IPS DF 4.7 (cell line): ENCODE results near the gene SH3BP2.

Experiments
- DNase-seq: peaks from one replicate; pipeline ENCODE4 v3.0.0-alpha.2; 2013; ENCODE audit warnings: low spot score; ENCODE audit errors: extremely low read depth

SH3BP2 gene, protein sequence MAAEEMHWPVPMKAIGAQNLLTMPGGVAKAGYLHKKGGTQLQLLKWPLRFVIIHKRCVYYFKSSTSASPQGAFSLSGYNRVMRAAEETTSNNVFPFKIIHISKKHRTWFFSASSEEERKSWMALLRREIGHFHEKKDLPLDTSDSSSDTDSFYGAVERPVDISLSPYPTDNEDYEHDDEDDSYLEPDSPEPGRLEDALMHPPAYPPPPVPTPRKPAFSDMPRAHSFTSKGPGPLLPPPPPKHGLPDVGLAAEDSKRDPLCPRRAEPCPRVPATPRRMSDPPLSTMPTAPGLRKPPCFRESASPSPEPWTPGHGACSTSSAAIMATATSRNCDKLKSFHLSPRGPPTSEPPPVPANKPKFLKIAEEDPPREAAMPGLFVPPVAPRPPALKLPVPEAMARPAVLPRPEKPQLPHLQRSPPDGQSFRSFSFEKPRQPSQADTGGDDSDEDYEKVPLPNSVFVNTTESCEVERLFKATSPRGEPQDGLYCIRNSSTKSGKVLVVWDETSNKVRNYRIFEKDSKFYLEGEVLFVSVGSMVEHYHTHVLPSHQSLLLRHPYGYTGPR

DNA sequence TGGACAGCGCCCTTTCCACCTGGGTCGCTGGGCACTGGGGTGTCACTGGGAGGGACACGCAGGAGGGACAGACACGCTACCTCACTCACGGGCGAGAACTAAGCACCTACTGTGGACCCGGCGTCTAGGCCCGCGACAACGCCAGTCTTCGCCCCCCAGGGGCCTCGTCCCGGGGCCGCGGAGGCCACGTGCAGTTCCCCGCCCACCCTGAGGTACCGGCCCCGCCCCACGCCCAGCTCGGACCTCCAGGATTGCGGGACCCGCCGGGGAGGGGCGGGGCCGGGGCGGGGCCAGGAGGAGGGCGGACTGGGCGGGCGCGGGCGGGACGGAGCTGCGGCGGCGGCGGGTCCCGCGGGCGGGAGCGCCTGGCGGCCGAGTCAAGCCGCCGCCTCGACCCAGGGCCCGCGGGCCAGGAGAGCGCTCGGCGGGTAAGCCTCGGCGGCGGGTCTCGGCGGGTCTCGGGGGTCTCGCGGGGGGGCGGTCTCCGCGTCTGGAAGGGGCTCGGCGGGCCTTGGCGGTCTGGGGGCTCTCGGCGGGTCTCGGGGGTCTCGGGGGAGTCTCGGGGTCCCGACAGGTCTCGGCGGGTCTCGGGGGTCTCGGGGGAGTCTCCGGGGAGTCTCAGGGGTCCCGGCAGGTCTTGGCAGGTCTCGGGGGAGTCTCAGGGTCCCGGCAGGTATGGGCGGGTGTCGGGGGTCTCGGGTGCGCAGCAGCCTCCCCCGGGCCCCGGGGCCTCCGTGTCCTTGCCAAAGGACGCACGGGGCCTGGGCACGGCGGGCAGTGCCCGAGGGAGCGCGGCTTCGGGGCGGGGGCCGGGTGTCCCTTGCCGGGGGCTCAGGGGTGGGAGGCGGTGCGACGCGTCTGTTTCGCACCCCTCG is at the start of gene SH3BP2:
SH3BP2 (plus strand) TSS at position 375 of the 875 bp plus-strand sequence. CDS start 27,533 bp downstream, outside the sequence.
- no peak for DNase-seq

DNA sequence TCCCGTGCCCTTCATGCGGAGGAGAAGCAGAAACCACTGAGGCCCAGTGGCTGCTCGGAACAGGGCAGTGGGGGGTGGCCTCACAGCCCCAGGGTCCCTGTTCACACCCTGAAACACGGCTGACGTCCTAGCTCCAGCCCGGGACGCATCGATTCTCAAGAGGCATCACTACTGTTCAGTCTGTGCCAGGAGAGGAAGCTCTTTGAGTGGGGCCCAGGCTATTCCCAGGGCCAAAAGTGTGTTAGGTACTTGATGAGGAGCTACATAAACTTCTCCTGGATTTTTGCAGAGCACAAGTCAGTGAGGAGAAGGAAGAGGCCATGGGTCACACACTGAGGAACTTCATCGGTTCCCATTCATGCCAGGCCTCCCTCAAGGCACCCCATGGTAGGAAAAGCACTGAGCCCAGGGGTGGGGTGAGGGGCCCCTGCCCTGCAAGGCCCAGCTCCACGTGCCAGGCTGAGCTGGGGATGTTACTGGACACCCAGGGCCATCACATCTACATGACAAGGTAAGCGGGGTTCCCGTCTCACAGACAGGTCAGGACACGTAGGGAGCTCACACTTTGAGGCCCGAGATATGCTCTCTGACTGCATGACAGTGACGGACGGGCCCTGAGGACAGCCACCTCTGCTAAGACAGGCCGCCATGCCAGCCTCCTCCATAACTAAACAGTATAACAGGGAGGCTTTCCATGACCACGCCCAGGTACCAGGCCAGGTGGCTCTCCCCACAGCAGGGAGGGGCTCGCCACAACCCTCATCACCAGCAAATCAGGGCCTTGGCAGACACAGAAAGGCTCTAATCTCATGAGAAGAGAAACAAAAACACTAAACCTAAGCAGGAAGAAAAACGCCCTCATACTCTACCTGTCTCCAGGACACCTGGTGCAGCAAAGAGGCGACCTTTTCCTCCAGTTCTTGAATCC is 49.1 kb upstream of the SH3BP2 start:
- no peak for DNase-seq

DNA sequence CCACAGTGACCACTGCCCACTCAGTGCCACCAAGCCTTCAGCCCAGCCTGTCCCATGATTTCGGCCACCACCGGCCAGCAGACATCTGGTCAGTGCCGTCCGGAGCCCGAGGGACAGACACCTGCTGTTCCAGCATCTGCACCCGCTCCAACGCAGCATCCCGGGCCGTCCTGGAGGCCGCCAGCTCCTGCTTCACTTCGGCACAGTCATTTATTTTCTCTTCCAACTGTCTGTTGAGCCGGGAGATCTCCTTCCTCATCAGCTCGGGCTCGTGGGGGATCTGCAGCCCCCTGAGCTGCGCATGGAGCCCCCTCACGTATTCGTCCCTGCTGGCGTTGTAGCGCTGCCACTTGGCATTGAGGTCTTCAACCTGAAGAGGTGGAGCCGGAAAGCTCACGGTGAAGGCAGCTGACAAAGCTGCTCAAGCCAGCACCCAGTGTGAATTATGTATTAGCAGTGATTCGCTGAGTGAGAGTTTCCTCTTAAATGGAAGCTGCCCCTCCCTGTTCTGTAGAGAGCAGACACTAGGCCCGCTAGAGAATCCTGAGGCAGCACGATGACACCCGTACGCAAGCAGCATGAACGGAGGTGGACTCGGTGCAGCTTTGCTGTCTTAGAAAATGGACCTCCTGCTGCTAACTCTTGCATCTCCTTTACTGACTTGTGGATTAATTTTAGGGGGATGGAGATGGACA is 48.2 kb upstream of the SH3BP2 start:
- no peak for DNase-seq

DNA sequence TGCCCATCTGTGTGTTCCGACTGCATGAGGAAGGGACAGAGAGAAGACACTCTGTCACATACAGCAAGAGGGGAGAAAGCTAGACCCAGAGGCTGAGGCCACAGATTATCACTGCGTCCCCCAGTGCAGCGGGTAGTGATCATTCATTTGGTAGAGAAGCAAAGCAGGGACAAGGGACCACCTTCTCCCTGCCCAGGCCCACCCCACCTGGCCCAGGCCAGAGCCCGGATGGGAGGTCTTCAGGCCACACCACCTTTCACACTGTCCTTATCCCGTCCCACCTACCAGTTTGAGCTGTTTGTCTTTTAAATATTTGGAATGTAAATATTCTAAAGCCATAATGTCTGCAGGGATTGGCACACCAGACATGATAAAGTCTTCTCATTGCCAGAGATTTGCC is 47.4 kb upstream of the SH3BP2 start:
- DNase-seq, result no peak

DNA sequence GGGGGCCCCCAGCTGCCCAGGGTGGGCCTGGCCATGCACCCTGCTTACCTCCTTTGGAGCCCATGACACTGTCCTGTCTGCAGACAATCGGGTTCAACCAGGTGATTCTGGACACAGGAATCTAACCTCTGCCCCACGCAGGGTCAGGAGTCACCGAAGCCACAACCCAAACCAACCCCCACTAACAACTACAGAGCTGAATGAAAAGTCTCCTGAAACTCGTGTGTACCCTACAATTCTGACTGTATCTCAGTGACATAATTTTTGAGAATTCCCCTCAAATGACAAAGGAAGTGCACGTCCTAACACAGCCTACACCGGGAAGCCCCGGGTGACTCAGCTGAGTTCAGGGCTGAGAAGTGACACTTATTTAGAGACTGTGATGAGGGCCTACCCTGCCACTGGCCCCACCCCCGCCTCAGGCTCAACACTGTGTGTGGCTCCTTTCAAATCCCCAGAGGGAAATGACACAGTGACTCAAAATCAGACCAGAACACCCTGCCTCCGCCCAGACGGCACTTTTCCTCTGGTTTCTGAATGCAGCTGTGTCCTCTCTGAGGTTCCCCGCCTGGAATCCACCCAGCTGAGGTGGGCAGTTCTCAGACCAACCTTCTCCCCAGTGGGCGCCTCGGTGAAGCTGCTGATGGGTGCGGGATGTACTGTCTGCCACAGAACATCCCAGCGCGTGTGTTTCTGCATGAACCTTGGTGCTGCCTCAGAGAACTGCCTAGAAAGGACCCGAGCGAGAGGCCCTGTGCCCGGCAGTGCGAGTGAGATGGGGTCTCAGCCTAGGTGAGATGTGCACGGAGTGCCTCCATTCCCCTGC is 46.7 kb upstream of the SH3BP2 start:
- no peak for DNase-seq

DNA sequence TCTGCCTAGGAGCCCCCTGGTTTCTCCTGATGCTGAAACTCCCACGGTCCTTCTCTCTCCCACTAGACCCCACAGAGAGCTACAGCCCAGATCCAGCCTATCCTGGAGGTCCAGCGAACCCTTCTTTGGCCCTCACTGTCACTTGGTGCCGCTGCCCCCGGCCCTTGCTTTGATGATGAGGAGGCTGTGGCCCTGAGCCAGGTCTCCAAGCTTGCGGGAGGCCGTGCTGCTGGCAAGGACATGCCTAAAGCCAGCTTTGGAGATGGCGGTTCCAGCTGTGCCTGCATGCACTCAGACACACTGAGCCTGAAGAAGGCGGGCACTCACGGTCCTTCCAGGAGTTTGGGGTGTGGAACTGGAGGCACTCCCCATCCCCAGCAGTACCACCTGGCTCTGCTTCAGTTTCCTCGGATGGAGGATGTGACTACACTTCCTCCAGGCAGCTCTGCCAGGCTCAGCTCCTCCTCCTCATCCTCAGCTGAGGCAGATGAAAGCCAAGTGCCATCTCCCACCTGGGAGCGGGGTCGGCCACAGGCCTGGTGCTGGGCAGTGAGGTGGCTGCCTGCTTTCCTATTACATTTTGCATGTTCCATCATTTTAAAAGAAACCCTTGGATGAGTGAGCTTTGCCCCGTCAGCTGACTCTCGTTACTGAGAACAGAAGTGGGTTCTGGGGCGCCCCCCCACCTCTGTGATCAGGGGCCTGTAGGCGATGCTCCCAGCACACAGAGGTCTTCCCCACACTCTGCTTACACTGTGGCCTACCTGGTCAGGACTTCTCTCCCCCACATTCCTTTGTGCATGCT is 45.8 kb upstream of the SH3BP2 start:
- no peak for DNase-seq

DNA sequence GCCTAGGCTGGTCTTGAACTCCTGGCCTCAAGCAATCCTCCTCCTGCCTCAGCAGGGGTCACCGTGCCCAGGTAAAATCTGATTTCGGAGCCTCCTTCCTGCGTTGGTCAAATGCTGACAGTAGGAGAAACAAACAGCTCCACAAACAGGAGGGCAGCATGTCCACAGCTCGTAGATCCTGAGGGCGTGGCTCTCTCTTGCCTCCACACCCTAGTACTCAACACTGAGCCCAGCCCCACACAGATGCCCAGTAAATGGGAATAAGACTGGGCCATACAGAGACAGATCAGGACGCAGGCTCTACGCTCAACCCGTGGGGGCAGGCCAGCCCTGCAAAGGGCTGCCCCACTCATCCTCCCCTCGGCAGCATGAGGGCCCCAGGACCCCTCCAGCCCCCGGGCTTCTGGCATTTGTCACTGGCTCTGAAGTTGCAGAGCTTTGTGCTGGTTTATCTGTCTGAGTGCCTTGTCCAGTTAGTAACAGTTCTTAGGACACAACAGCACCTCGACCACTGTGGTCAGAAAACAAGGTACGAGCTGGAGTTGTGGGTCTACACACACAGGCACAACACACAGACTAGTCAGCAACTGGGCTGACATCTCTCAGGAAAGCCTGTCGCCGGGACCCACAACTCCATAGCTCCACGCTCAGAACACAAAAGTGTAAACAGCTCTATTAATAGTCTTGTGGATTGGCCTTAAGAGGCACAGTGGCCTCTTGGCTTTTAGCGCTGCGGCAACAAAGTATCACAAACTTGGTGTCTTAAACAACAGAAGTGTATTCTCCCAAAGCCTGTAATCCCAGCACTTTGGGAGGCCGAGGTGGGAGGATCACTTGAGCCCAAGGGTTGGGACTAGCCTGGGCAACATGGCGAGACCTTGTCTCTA is 41.9 kb upstream of the SH3BP2 start:
- no peak for DNase-seq

DNA sequence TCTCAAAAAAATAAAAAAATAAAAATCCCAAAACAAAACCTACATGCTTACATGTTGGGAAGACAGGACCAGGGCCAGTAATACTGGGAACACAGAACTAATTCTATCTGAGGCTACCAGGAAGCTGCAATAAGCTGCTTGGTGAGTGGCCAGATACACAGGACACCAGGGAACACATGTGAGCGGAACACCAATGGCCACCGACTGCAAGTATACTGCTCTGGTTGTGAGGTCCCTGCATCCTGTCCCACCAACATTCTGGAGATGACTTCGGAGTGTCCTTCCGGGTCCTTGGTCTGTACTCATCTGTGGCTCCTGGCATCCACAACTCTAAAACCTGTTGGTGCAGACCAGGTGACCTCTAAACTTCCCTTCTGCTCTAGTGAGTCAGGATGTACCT is 39.4 kb upstream of the SH3BP2 start:
- DNase-seq, result no peak

DNA sequence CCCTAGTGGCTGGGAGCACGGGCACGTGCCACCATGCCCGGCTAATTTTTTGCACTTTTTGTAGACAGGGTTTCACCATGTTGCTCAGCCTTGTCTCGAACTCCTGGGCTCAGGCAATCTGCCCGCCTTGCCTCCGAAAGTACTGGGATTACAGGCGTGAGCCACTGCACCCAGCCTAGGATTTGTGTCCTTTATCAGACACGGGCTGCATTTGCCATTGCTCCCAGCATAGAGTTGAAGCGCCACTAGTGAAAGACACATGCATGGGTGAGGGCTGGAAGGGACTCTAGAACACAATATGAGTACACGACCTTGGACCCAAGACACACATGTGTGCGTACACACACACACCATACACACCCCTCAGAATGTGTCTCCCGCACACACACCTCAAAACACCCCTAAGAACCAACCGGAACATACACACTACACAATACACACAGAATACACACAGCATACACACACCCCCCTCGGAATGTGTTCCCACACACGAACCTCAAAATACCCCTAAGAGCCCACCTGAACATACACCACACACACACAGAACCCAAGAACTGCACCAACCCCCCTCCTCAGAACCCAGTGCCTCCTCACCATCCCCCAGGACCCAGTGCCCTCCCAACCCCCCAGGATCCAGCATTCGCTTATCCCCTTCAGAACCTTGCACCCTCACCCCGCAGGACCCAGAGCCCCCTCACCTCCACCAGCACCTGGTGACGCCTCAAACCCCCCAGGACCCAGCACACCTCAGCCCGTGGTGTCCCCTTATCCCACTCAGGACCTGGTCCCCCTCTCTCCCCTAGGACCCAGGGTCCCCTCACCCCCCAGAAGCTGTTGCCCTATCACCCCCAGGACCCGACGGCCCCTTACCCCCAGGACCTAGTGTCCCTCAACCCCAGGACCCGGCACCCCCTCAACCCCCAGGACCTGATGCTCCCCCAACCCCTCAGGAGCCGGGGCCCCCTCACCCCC is 37.8 kb upstream of the SH3BP2 start:
- DNase-seq, result no peak

DNA sequence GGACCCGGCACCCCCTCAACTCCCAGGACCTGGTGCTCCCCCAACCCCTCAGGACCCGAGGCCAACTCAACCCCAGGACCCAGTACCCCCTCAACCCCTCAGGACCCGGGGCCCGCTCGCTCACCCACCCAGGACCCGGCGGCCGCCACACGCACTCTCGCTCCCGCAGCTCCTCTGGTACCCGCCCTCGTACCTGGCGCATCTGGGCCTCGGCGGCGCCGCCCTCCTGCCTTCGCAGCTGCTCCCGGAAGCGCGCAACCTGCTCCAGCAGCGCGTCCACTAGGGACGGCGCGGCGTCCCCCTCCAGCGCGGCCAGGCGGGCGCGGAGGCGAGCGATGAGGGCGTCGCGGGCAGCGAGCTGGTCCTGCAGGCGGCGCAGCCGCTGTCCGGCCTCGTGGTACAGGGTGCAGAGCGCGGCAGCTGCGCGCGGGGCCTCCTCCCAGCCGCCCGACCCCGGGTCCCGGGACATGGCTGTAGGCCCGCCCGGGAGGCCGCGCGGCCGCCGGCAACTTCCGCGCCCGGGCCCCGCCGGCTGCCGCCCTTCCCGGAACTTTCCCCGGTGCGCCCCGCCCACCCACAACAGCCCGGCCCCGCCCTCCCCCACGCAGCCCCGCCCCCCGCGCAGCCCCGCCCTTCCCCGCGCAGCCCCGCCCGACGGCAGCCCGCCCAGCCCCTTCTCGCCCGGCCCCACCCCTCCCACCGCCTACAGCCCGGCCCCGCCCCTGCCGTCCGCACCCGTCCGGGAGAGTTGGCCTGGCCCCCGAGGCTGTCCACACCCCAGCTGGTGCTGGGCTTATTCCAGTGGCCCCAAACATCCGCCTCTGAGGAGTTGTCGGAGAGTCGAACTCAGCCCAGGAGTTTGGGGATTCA is 36.8 kb upstream of the SH3BP2 start, which contains the start of gene TNIP2:
TNIP2 (minus strand) TSS at position 516 of the 870 bp plus-strand sequence; CDS start at position 469, 47 bp downstream.
- no peak for DNase-seq

DNA sequence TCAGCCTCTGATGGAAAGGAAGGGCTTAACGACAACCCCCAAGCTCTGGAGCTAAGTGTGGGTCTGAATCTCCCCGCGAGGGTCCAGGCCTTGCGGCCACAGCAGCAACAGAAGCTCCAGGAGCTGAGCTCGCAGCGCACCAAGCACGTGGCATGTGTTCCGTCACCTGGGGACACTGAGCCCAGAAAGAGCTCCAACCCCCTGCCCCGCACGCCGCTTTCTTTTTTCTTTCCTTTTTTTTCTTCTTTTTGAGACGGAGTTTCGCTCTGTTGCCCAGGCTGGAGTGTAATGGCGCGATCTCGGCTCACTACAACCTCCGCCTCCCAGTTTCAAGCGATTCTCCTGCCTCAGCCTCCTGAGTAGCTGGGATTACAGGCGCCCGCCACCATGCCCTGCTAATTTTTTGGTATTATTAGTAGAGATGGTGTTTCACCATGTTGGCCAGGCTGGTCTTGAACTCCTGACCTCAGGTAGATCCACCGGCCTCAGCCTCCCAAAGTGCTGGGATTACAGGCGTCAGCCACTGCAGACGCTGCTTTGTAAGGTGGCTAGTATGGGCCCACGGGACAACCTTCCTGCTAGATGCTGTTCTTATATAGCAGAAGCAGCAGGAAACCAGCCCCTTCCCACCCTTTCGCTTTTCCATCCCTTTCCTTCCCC is 36.1 kb upstream of the SH3BP2 start:
- no peak for DNase-seq

DNA sequence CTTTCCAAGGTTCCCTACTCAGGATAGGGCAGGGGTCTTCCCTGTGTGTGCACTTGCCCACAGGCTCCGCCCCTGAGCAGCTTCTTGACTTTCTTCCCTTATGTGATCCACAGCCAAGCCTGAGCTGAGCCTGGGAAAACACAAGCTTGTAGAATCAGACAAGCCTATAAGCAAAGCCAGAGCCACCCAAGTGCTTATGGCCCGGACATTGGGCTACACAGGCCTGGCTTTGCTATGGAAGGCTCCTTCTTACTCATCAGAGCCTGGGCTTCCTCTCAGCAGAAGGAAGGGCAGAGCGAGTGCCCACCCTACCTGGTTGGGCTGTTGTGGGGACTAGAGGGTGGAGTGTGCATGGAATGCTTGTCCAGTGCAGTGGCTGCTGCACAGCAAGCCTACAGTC is 35.5 kb upstream of the SH3BP2 start:
- no peak for DNase-seq

DNA sequence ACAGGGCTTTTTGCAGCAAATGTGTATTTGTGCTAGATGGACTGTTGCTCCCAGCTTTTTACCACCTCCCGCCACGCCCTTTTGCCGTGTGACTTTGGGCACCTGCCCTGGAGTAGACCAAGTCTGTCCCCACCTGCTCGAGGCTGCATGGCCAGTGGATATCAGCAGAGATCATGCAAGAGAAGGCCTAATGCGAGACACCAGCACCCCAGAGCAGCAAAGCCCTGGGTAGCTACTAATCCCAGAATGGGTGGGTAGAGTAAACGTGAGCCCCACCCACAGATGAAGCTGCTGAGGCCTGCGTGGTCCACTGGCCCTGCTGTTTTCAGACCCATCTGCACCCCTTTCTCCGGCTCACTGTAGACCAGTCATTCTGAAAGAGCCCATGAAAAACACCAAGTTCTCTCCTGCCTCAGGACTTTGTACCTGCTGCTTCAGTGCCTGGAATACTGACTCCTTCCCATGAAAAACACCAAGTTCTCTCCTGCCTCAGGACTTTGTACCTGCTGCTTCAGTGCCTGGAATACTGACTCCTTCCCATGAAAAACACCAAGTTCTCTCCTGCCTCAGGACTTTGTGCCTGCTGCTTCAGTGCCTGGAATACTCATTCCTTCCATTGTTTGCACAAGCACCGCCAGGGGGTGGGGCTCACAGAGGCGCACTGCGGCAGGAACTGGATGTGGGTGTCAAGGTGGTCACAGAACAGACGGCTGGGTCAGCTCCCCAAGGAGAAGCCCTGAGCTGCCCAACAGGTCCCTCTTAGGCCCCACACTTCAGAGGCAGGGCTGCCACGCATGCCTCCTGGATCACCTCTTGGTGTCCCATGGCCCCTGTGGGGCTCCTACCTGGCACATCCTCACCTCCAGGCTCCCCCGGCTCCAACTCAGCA is 31.6 kb upstream of the SH3BP2 start:
- DNase-seq, result no peak

DNA sequence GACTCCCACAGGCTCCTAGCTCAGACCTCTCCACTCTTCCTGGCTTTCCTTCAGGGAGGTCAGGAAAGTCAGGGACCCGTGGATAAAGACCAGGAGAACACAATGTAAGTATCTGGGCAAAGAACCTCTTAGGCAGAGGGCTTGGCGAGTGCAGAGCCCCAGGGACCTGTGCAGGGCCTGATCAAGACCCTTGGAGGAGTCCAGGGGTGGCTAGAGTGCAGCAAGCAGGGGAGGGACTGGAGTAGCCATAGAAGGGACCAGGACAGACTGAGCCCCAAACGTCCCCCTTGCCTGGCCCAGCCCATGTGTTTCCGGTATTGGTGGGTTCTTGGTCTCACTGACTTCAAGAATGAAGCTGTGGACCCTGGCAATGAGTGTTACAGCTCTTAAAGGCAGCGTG is 30.8 kb upstream of the SH3BP2 start:
- no peak for DNase-seq
